ENCODE data around the gene TEX11. TPM values are rescaled to one million over a fixed set of nuclear protein-coding genes. Genes with fewer than 3 reads are reported as not detected.
"Not testable (repeated sequence)": the region's sequence is repeated elsewhere in the genome, so short reads cannot be mapped to it uniquely, and the experiment has no call there.

Gene TEX11
- total RNA-seq, 2 donors from 2014 or later = 0.75 TPM; not detected in 1

DNA sequence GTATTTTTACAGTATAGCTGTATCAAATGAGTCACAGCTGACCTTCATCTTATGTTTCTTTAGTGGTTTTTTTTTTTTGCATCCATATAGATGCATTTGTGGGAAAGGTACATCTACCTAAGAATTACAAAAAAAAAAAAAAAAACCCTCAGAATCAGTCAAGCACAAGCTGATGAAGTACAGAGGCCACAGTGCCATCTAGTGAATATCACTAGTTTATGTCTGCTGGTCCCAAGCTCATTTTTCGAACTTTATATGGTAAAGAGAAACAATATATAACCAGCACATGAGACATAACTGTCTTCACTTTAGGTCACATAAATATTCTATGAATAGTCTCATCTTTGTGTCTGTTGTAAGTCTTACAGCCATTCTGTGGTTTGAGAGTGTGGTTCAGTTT is 243.8 kb downstream of the TEX11 start:
- no peak overlapping the region for H3K4me3 Mint-ChIP-seq
- H3K36me3 Mint-ChIP-seq (ENCODE audit: low read depth) = no peaks in the 10 kb centered on the region
- Histone ChIP-seq H3K27me3 (ENCODE audit: control insufficient read depth, insufficient read depth, low read length, poor library complexity, severe bottlenecking) (no peaks in the 10 kb centered on the region), H3K27ac (ENCODE audit: low read depth, low read length) (no peak overlapping the region), H3K9me3 (ENCODE audit: control insufficient read depth, low read length) (no peaks in the 10 kb centered on the region), H3K4me3 (ENCODE audit: low read length) (no peak overlapping the region), H3K9ac (ENCODE audit: extremely low read depth, low read length, poor library complexity, severe bottlenecking) (no peak overlapping the region), H3K4me1 (ENCODE audit: control insufficient read depth, insufficient read depth, low read length) (no peaks in the 10 kb centered on the region), H3K36me3 (ENCODE audit: control insufficient read depth, insufficient read depth, low read length) (no peaks in the 10 kb centered on the region)
- H3K9me3 Mint-ChIP-seq = peaks cover 20% of the 10 kb centered on the region
- no peak overlapping the region for H3K27ac Mint-ChIP-seq
- TF ChIP-seq CTCF (conservative IDR thresholded peaks at IDR 0.05) = peak; percentile 64
- no CpG with 5 or more reads among the region's 1 CpG for WGBS, 2 experiments (ENCODE audit: insufficient coverage in 1 of 2, insufficient read length in 1 of 2)
- no peak for DNase-seq
- H3K4me1 Mint-ChIP-seq = peaks cover 2% of the 10 kb centered on the region
- H3K27me3 Mint-ChIP-seq (ENCODE audit: insufficient read depth) = peaks cover 3% of the 10 kb centered on the region

GRCh38 chrX:70661124-70661523 is 247.4 kb downstream of the TEX11 start:
- not testable (repeated sequence) for H3K4me1 ChIP-seq (ENCODE audit: control insufficient read depth, insufficient read depth, low read length); H3K27ac Mint-ChIP-seq; H3K4me1 Mint-ChIP-seq; H3K27me3 ChIP-seq (ENCODE audit: control insufficient read depth, insufficient read depth, low read length, poor library complexity, severe bottlenecking); H3K36me3 ChIP-seq (ENCODE audit: control insufficient read depth, insufficient read depth, low read length); H3K9me3 ChIP-seq (ENCODE audit: control insufficient read depth, low read length); H3K9ac ChIP-seq (ENCODE audit: extremely low read depth, low read length, poor library complexity, severe bottlenecking); H3K27ac ChIP-seq (ENCODE audit: low read depth, low read length); H3K36me3 Mint-ChIP-seq (ENCODE audit: low read depth); H3K27me3 Mint-ChIP-seq (ENCODE audit: insufficient read depth); H3K4me3 Mint-ChIP-seq; H3K4me3 ChIP-seq (ENCODE audit: low read length); DNase-seq
- 80% methylated on average over 8 of the region's 11 CpGs; no CpG with 5 or more reads in 1 of the 2 experiments for WGBS, 2 experiments (ENCODE audit: insufficient coverage in 1 of 2, insufficient read length in 1 of 2)
- H3K9me3 Mint-ChIP-seq = peaks cover 34% of the 10 kb centered on the region

GRCh38 chrX:70657546-70657945 is 251.0 kb downstream of the TEX11 start:
- peaks cover 38% of the 10 kb centered on the region for H3K9me3 Mint-ChIP-seq
- not testable (repeated sequence) for H3K4me3 Mint-ChIP-seq; H3K36me3 Mint-ChIP-seq (ENCODE audit: low read depth); DNase-seq; H3K27ac Mint-ChIP-seq; H3K27ac ChIP-seq (ENCODE audit: low read depth, low read length); H3K9ac ChIP-seq (ENCODE audit: extremely low read depth, low read length, poor library complexity, severe bottlenecking); H3K27me3 ChIP-seq (ENCODE audit: control insufficient read depth, insufficient read depth, low read length, poor library complexity, severe bottlenecking); H3K4me1 ChIP-seq (ENCODE audit: control insufficient read depth, insufficient read depth, low read length); H3K4me3 ChIP-seq (ENCODE audit: low read length); H3K36me3 ChIP-seq (ENCODE audit: control insufficient read depth, insufficient read depth, low read length); H3K27me3 Mint-ChIP-seq (ENCODE audit: insufficient read depth); H3K9me3 ChIP-seq (ENCODE audit: control insufficient read depth, low read length); H3K4me1 Mint-ChIP-seq
- WGBS, 2 experiments (ENCODE audit: insufficient coverage in 1 of 2, insufficient read length in 1 of 2) = 79 to 80% methylated on average over 1 to 2 of the region's 4 CpGs

DNA sequence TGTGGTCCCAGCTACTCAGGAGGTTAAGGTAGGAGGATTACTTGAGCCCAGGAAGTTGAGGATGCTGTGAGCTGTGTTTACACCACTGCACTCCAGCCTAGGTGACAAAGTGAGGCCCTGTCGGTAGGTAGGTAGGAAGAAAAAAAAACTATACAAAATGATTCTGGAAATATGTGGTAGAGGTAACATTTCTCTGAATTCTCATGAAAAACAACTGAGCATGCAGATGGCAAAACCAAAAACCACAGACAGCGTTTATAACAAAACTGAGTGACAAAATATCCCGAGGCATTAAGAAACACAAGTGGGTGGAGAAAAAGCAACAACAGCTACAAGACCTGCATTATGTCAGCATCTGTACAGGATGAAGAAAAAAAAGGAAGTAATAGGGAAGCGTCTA is 252.2 kb downstream of the TEX11 start:
- H3K27ac Mint-ChIP-seq = no peak overlapping the region
- WGBS, 2 experiments (ENCODE audit: insufficient coverage in 1 of 2, insufficient read length in 1 of 2) = 92 to 97% methylated on average over 2 to 4 of the region's 4 CpGs
- H3K36me3 ChIP-seq (ENCODE audit: control insufficient read depth, insufficient read depth, low read length) = no peaks in the 10 kb centered on the region
- H3K27me3 Mint-ChIP-seq (ENCODE audit: insufficient read depth) = no peaks in the 10 kb centered on the region
- H3K4me1 ChIP-seq (ENCODE audit: control insufficient read depth, insufficient read depth, low read length) = no peaks in the 10 kb centered on the region
- H3K27ac ChIP-seq (ENCODE audit: low read depth, low read length) = no peak overlapping the region
- peaks cover 32% of the 10 kb centered on the region for H3K9me3 Mint-ChIP-seq
- no peaks in the 10 kb centered on the region for H3K4me1 Mint-ChIP-seq
- H3K9me3 ChIP-seq (ENCODE audit: control insufficient read depth, low read length) = no peaks in the 10 kb centered on the region
- H3K4me3 Mint-ChIP-seq = no peak overlapping the region
- H3K9ac ChIP-seq (ENCODE audit: extremely low read depth, low read length, poor library complexity, severe bottlenecking) = no peak overlapping the region
- no peak overlapping the region for H3K4me3 ChIP-seq (ENCODE audit: low read length)
- H3K27me3 ChIP-seq (ENCODE audit: control insufficient read depth, insufficient read depth, low read length, poor library complexity, severe bottlenecking) = no peaks in the 10 kb centered on the region
- no peak for DNase-seq
- H3K36me3 Mint-ChIP-seq (ENCODE audit: low read depth) = no peaks in the 10 kb centered on the region
- no peak for TF ChIP-seq CTCF (conservative IDR thresholded peaks at IDR 0.05)

- H3K4me3 Mint-ChIP-seq; H3K4me3 ChIP-seq (ENCODE audit: low read length); H3K9me3 ChIP-seq (ENCODE audit: control insufficient read depth, low read length); H3K27me3 ChIP-seq (ENCODE audit: control insufficient read depth, insufficient read depth, low read length, poor library complexity, severe bottlenecking); H3K27ac ChIP-seq (ENCODE audit: low read depth, low read length); H3K9ac ChIP-seq (ENCODE audit: extremely low read depth, low read length, poor library complexity, severe bottlenecking); H3K4me1 Mint-ChIP-seq; H3K27me3 Mint-ChIP-seq (ENCODE audit: insufficient read depth); DNase-seq; H3K27ac Mint-ChIP-seq; H3K36me3 ChIP-seq (ENCODE audit: control insufficient read depth, insufficient read depth, low read length); H3K36me3 Mint-ChIP-seq (ENCODE audit: low read depth); H3K4me1 ChIP-seq (ENCODE audit: control insufficient read depth, insufficient read depth, low read length): not testable (repeated sequence)
- WGBS, 2 experiments (ENCODE audit: insufficient coverage in 1 of 2, insufficient read length in 1 of 2) = no CpG with 5 or more reads among the region's 3 CpGs
- peaks cover 41% of the 10 kb centered on the region for H3K9me3 Mint-ChIP-seq
Observed at GRCh38 chrX:70647910-70648309, 260.6 kb downstream of the TEX11 start.

Data from endodermal cell (in vitro differentiated cells).